GM12865 (cell line): ENCODE data around the gene CRB2.

Source experiments
- DNase-seq: peaks from one replicate; pipeline ENCODE4 v3.0.0; 2010; ENCODE audit warnings: low read depth
- H3K4me3 ChIP-seq: 2 replicates; pipeline ENCODE4 v1.5.1; 2011; ENCODE audit warnings: mild to moderate bottlenecking, low read depth, low read length, control low read depth
- TF ChIP-seq, protein P1 (sequence below): IDR thresholded peaks from 2 replicates; pipeline ENCODE4 v1.5.1; 2011; ENCODE audit warnings: low read length, control low read depth, low read depth, inconsistent platforms; ENCODE audit not compliant: insufficient read depth; ENCODE audit errors: missing control alignments

Gene CRB2

DNA sequence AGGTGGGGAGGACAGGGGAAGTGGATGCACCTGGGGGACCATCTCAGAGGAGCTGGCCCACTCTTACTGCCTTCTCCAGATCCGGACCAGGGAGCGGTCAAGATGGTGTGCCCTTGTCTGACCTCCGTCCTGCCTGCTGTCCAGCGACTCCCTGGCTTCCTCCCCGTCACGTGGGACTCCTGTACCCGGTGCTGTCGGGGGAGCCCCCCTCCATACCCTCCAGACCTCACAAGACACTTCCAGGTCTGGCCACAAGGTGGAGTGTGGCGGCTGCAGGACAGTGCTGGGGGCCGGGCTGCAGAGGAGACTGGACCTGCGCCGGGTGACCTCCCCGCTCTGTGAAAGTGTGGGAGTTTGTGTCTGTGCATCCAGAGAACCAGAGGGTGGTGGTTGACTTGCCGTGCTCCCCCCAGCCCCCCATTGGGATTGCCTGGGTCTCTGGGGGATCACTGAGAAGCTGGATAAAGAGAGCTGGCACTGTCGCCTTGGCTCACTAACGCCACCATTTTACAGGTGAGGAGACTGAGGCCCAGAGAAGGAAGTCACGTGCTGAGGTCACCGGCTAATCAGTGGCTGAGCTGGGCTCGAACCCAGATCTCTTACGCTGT is 1.9 kb upstream of the CRB2 start:
- no peak overlapping the region for H3K4me3 ChIP-seq
- TF ChIP-seq, protein P1, sequence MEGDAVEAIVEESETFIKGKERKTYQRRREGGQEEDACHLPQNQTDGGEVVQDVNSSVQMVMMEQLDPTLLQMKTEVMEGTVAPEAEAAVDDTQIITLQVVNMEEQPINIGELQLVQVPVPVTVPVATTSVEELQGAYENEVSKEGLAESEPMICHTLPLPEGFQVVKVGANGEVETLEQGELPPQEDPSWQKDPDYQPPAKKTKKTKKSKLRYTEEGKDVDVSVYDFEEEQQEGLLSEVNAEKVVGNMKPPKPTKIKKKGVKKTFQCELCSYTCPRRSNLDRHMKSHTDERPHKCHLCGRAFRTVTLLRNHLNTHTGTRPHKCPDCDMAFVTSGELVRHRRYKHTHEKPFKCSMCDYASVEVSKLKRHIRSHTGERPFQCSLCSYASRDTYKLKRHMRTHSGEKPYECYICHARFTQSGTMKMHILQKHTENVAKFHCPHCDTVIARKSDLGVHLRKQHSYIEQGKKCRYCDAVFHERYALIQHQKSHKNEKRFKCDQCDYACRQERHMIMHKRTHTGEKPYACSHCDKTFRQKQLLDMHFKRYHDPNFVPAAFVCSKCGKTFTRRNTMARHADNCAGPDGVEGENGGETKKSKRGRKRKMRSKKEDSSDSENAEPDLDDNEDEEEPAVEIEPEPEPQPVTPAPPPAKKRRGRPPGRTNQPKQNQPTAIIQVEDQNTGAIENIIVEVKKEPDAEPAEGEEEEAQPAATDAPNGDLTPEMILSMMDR = peak; percentile 81
- DNase-seq = peak; percentile 77

DNA sequence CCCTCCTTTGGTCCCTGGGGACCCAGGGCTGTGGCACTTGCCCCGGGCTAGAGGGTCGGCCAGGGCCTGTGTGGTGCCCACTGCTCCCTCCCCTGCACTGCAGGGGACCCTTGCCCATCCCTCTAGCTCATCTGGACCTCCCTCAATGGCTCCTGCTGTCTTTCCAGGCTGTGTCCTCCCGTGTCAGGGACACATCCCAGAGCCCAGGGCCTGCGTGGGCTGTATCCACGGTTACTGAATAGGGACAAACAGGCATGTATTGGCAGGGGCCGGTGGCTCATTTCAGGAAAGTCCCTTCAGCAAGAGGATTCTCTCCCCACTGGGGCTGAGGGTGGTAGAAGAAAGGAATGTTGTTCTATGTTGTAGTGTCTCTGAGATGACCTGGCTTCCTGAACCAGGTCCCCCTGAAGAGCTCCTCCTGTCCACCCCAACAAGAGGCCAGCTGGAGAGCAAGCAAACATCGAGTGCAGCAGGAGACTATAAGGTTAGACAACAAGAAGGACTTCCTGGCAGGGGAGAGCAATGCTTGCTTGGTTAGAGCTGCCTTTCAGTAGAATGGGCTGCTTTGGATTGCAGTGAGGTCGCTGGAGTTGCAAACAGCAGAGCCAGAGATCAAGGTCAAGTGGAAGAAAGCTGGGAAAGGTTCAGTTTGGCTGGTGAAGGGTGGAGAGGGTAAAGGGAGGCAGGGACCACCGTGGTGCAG is 1.0 kb upstream of the CRB2 start:
- DNase-seq = no peak
- TF ChIP-seq, protein P1 = no peak
- no peak overlapping the region for H3K4me3 ChIP-seq

DNA sequence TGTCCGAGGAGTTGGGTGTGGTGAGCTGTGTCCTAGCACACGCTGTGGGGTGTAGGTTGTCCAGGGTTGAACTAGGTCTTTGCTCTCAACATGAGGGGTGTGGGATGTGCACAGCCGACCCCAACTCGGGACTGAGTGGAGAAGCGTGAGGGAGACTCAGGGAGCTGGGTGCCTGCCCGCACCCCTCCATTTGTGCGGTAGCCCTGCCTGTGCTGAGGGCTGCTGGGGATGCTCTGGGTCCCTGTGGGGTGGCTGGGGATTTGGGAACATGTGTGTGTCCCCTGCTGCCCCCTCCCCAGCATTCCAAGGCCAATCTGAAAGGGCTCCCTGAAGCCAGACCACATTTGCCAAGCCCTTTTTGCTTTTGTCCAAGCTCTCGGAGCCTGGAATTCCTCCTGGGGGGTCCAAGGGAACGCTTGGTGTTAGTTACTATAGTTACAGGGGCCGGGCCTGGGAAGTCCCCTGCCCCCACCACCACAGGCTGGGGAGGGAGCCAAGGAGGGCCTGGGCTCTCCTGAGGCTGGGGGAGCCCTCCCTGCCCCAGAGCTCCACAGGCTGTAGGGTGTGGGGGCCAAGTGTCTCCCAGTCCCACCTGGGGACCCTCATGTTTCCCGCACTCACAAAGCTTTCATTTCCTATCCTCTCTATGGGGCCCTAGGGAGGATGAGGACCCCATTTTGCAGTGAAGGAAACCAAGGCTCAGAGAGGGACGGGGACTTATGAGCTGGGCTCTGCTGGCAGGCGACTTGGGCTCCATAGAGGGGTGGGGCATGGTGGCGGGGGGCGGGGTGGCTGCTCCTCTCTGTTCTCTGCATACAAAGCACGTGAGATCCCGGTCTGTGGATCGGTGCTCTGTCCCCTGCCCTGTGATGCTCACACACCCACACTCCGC is 1.1 kb downstream of the CRB2 start:
- TF ChIP-seq, protein P1 = no peak

DNA sequence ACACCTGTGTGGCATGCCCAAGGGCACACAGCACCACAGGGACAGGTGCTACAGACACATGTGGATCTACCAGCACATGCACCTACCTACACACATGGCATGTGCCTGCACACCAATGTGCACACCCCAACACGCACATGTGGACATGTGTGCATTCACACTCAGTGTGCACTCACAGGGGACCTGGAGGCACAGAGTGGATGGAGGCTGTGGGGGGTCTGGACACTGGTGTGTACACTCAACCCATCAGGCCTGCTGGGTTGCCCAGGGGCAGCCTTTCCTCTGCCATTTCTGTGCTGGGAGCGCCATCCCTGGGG is 1.7 kb downstream of the CRB2 start:
- no peak overlapping the region for H3K4me3 ChIP-seq
- TF ChIP-seq, protein P1 = no peak
- DNase-seq = no peak

More for the DNA sequence above, 1.1 kb downstream of the CRB2 start:
- no peak overlapping the region for H3K4me3 ChIP-seq
- no peak for DNase-seq

DNA sequence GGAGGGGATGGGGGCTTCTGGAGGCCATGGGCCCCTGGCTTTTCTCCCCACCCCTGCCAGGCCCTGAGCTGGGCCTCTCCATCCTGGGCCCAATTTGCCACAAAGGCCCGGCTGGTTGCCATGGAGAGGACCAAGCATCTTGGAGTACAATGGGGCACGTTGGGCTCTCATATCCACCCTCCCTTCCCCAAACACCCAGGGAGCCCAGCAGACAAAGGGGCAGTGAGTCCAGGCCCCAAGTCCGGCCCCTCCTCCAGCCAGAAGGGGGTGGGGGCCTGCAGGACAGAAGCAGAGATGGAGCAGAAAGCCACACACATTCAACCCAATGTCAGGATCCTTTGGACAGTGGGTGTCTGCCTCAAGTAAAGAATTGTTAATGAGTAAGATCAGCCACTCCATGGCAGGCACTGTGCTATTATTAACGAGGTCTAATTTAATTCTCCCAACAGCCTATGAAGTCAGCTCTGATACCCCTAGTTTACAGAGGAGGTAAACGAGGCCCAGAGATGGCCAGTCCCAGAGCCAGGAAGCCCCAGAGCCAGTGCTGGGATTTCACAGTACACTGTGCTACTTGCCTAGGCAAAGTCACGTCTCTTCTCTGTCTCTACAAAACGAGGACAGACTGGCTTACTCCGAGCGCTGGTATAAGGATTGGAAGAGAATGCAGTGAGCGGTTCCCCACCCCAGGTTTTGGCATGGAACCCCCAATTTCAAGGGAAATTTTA is 2.3 kb downstream of the CRB2 start:
- TF ChIP-seq, protein P1 = no peak
- no peak for DNase-seq
- no peak overlapping the region for H3K4me3 ChIP-seq

DNA sequence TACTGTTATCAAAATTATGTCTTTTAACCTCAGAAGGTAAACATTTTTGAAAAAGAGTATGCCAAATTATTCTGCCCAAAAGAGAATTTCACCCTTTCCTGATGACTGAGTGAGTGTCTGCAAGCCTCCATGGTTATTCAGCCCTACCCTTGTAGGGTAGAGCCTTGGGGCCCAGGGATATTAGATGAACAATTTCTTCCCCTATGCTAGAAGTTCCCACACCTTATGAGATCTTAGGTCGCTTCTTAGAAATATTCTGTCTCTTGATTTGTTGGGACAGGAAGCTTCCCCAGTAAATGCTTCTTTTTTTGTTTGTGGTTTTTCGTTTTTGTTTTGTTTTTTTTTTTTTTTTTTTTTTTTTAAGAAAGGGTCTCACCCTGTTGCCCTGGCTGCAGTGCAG is 3.1 kb downstream of the CRB2 start:
- no peak overlapping the region for H3K4me3 ChIP-seq
- TF ChIP-seq, protein P1 = no peak
- peak; percentile 51 for DNase-seq
